LNCAP (cell line): ENCODE data around the gene TSPAN9.

ENCODE experiments used
- CTCF ChIP-seq: fragments of 450-650 bp; IDR thresholded peaks from 2 replicates; pipeline ENCODE4 v1.5.1; 2017; ENCODE audit warnings: mild to moderate bottlenecking

The TSPAN9 gene

GRCh38 chr12:3281588-3282383 lies 204.6 kb downstream of the TSPAN9 start:
- TF ChIP-seq CTCF = no peak

- TF ChIP-seq CTCF = no peak
Observed at GRCh38 chr12:3282384-3282670, 205.1 kb downstream of the TSPAN9 start.

GRCh38 chr12:3283137-3283680 lies 206.0 kb downstream of the TSPAN9 start:
- TF ChIP-seq CTCF = no peak

GRCh38 chr12:3284405-3284804 lies 207.2 kb downstream of the TSPAN9 start:
- no peak for TF ChIP-seq CTCF

GRCh38 chr12:3285570-3285969 lies 208.4 kb downstream of the TSPAN9 start:
- no peak for TF ChIP-seq CTCF

- no peak for TF ChIP-seq CTCF
Observed at GRCh38 chr12:3288690-3289089, 211.5 kb downstream of the TSPAN9 start.

- TF ChIP-seq CTCF = no peak
Observed at GRCh38 chr12:3289702-3290101, 212.5 kb downstream of the TSPAN9 start.
